Measurements from ENCODE around the gene VPS13D. TPM values are rescaled to one million over a fixed set of nuclear protein-coding genes. Genes with fewer than 3 reads are reported as not detected.

Gene VPS13D
- total and polyA plus RNA-seq, 10 of the 15 experiments (the other 5 are each of a cell fraction or from before 2014, with no cell fraction given) = 1.4 to 16.9 (median 8.5) TPM

DNA sequence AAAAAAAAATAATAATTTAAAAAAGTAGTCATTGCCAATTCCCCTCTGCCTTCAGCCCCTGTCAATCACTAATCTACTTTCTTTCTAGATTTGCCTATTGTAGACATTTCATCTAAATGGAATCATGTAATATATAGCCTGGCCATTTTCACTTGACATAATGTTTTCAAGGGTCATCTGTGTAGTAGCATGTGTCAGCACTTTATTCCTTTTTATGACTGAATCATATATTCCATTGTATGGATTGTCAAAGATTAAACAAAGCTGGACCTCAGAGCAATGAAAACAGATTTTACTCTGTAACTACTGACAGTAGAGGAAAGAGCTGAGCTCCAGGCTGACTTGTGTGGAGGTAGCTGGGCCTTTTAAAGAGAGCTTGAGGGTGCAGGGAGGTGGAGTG, 15.9 kb downstream of the VPS13D start:
- RAD21 ChIA-PET (ENCODE audit: unreplicated experiment) = no interaction called here
- ATAC-seq = no peak
- no peaks in the 10 kb centered on the region for H3K27me3 ChIP-seq (replicated peaks in 1 of 2; ENCODE audit: control insufficient read depth in 2 of 2, insufficient read depth in 2 of 2, low read length in 1 of 2)
- no peaks in the 10 kb centered on the region for H4K20me1 ChIP-seq (ENCODE audit: control insufficient read depth, insufficient read depth)
- no peak for FAIRE-seq
- BruUV-seq (replicated peaks) = no TSS peak
- no peaks in the 10 kb centered on the region for H3K79me2 ChIP-seq (ENCODE audit: control insufficient read depth, insufficient read depth, low read length)
- H3K9ac ChIP-seq (ENCODE audit: control insufficient read depth, insufficient read depth, low read length) = no peak overlapping the region
- DNase-seq (ENCODE audit: low read depth, low spot score) = no peak
- H3K27ac ChIP-seq (ENCODE audit: control insufficient read depth, insufficient read depth) = no peak overlapping the region
- no peak overlapping the region for H2AFZ ChIP-seq (ENCODE audit: control insufficient read depth, low read depth, low read length)
- H3K4me2 ChIP-seq (ENCODE audit: control insufficient read depth, insufficient read depth) = no peak overlapping the region
- SMC1A ChIA-PET (ENCODE audit: uncharacterized antibody, unreplicated experiment) = interaction anchor here (1.3 kb wide), 1 partner anchor 121 kb away, joined by 3 read pairs; no protein-coding TSS in a partner anchor
- H3K36me3 ChIP-seq (ENCODE audit: control insufficient read depth in 2 of 2, insufficient read depth in 2 of 2, low read length in 1 of 2) = peaks cover 4 to 17% of the 10 kb centered on the region in 2 experiments
- in situ Hi-C loops (cut with MboI) (no loop called here), intact Hi-C loops (cut with micrococcal nuclease; ENCODE audit: unreplicated experiment) (no loop called here)
- H3K4me3 ChIP-seq = no peak overlapping the region
- no peaks in the 10 kb centered on the region for H3K9me3 ChIP-seq (replicated peaks; ENCODE audit: control insufficient read depth, insufficient read depth, low read length)
- no peaks in the 10 kb centered on the region for H3K4me1 ChIP-seq (ENCODE audit: control insufficient read depth, insufficient read depth, low read length)
- TF ChIP-seq SUPT20H (IDR thresholded peaks at IDR 0.05; ENCODE audit: borderline replicate concordance, control insufficient read depth, low read depth, low read length) (no peak), CEBPB (IDR thresholded peaks at IDR 0.05; ENCODE audit: borderline replicate concordance in 1 of 2, low read depth in 2 of 2, low read length in 2 of 2) (no peak)
- TF ChIP-seq, protein P1, sequence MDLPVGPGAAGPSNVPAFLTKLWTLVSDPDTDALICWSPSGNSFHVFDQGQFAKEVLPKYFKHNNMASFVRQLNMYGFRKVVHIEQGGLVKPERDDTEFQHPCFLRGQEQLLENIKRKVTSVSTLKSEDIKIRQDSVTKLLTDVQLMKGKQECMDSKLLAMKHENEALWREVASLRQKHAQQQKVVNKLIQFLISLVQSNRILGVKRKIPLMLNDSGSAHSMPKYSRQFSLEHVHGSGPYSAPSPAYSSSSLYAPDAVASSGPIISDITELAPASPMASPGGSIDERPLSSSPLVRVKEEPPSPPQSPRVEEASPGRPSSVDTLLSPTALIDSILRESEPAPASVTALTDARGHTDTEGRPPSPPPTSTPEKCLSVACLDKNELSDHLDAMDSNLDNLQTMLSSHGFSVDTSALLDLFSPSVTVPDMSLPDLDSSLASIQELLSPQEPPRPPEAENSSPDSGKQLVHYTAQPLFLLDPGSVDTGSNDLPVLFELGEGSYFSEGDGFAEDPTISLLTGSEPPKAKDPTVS (IDR thresholded peaks at IDR 0.05; ENCODE audit: low read depth, low read length) = no peak
- TF ChIP-seq, protein P2, sequence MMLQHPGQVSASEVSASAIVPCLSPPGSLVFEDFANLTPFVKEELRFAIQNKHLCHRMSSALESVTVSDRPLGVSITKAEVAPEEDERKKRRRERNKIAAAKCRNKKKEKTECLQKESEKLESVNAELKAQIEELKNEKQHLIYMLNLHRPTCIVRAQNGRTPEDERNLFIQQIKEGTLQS (IDR thresholded peaks at IDR 0.05; ENCODE audit: borderline replicate concordance, extremely low read depth, low read depth, low read length) = no peak
- TF ChIP-seq, protein P3, sequence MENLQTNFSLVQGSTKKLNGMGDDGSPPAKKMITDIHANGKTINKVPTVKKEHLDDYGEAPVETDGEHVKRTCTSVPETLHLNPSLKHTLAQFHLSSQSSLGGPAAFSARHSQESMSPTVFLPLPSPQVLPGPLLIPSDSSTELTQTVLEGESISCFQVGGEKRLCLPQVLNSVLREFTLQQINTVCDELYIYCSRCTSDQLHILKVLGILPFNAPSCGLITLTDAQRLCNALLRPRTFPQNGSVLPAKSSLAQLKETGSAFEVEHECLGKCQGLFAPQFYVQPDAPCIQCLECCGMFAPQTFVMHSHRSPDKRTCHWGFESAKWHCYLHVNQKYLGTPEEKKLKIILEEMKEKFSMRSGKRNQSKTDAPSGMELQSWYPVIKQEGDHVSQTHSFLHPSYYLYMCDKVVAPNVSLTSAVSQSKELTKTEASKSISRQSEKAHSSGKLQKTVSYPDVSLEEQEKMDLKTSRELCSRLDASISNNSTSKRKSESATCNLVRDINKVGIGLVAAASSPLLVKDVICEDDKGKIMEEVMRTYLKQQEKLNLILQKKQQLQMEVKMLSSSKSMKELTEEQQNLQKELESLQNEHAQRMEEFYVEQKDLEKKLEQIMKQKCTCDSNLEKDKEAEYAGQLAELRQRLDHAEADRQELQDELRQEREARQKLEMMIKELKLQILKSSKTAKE (IDR thresholded peaks at IDR 0.05; ENCODE audit: low read depth, poor library complexity, severe bottlenecking) = no peak
- TF ChIP-seq, protein P4, sequence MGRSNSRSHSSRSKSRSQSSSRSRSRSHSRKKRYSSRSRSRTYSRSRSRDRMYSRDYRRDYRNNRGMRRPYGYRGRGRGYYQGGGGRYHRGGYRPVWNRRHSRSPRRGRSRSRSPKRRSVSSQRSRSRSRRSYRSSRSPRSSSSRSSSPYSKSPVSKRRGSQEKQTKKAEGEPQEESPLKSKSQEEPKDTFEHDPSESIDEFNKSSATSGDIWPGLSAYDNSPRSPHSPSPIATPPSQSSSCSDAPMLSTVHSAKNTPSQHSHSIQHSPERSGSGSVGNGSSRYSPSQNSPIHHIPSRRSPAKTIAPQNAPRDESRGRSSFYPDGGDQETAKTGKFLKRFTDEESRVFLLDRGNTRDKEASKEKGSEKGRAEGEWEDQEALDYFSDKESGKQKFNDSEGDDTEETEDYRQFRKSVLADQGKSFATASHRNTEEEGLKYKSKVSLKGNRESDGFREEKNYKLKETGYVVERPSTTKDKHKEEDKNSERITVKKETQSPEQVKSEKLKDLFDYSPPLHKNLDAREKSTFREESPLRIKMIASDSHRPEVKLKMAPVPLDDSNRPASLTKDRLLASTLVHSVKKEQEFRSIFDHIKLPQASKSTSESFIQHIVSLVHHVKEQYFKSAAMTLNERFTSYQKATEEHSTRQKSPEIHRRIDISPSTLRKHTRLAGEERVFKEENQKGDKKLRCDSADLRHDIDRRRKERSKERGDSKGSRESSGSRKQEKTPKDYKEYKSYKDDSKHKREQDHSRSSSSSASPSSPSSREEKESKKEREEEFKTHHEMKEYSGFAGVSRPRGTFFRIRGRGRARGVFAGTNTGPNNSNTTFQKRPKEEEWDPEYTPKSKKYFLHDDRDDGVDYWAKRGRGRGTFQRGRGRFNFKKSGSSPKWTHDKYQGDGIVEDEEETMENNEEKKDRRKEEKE (IDR thresholded peaks at IDR 0.05) = no peak
- CTCF ChIA-PET = interaction anchor here (1.0 kb wide), 2 partner anchors 44 to 121 kb away, joined by 3 read pairs; no protein-coding TSS in a partner anchor
- POLR2A ChIA-PET = interaction anchor here (0.6 kb wide), 1 partner anchor 53 kb away, joined by 3 read pairs; no protein-coding TSS in a partner anchor
